HG02943 (cell line): ENCODE results near the gene SMPD2.

Experiments used
- ATAC-seq: cut with Tn5 transposase; IDR thresholded peaks from one replicate; pipeline ENCODE4 v1.9.1; 2021; ENCODE audit warnings: mild to moderate bottlenecking, low read depth, moderate library complexity; ENCODE audit not compliant: unreplicated experiment

The SMPD2 gene

GRCh38 chr6:109482905-109483734 is 42.6 kb downstream of the SMPD2 start, which contains the start of gene ZBTB24:
Gene ZBTB24, minus strand, starts transcription at chr6:109483219. Its CDS starts 1,193 bp downstream, at chr6:109482026.
- peak; percentile 60 for ATAC-seq

- ATAC-seq: peak; percentile 2
Measured at GRCh38 chr6:109483735-109484057, 43.2 kb downstream of the SMPD2 start.

DNA sequence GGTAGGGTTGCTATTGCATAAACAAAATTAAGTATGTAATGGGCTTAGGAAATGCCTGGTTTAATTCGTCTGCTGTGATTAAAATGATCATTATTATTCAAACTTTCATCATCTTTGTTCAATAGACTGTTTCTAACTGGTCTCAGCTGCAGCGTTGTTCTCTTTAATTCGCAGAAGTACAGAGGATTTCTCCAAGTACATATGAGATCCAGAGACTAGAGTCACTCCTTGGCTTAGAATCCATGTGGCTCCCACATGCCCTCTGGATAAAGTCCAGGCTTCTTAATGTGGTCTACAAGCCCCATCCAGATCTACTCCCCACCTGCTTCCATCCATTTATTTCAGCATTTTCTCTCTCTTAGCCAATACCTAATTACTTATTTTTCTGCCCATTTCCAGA is 43.6 kb downstream of the SMPD2 start:
- no peak for ATAC-seq

GRCh38 chr6:109485266-109485935 is 44.9 kb downstream of the SMPD2 start:
- ATAC-seq: no peak

DNA sequence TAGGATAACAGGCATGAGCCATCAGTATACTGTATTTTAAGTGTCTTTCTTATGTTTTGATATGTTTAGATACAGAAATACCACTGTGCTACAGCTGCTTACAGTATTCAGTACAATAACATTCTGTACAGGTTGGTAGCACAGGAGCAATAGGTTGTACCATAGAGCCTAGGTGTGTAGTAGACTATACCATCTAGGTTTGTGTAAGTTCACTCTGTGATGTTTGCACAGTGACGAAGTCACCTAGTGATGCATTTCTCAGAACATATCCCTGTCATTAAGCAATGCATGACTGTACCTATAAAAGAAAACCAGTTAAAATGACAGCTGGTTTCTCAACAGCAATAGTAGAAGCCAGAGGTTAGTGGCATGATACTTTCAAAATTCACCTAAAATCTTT is 45.5 kb downstream of the SMPD2 start:
- no peak for ATAC-seq

DNA sequence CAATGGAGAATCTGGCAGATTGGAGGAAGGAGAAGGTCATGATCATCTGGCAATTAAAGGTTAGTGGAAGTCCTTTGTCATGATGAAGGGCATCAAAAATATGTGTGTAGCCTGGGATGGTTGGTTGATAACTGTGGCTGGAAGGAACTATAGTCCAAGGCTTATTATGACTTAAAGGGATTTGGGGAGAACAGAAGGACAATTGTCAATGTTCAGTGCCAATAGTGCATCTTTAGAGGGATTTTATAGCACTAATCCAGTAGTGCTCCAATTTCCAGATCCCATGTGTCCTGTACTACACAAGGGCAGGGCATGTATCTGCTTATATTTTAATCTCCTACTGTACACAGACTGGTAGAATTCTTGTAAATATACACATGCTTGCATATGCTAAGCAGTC is 47.5 kb downstream of the SMPD2 start:
- ATAC-seq: no peak

DNA sequence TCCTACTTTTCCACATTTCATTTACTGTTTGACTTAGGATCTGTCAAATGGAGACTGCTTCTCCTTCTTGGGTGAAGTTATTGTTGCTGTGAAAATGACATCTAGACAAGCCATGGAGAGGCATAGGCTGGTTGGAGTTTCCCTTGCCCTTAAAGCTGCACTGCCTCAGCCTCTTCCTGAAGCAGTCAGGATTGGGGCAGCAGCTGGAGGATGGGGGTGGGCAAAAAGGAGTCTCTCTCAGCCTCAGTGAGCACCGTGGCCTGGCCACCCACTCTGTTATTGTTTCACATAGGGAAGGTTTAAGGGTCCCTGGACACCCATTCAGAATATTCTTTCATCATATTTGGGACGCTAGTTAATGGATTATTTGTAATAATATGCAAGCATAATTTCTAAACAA is 50.2 kb downstream of the SMPD2 start:
- no peak for ATAC-seq

DNA sequence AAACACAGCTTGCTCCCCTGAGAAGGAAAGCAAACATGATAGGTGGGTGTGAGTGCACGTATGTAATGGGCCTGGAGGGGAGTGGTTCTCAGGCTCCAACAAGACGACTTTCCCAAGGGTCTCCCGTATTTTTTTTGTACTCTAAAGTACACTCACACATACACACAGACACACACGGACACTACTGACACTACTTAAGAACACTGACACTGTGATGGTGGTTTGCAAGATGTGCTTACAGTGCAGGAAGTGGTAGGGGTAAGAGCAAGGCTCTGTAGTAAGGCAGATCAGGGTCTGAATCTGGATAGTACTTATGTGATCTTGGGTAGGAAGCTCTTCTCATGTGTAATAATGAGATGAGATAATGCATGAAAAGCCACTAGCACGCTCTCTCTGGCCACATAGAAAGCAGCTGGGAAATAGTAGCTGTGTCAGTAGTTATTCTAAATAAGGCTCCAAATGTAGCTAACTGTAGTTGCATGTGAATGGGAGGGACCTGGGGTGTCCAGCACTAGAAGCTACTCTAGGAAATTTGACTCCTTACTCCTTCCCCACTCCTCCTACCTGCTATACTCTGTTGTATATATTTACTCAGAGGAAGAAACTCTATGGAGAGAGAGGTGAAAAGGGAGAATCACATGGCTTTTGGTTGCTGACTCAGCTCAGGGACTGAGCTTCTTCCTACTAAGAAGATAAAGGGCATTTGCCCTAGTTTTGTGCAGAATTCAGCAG is 50.8 kb downstream of the SMPD2 start:
- no peak for ATAC-seq
